ENCODE measurements around the gene MVK.

DNA sequence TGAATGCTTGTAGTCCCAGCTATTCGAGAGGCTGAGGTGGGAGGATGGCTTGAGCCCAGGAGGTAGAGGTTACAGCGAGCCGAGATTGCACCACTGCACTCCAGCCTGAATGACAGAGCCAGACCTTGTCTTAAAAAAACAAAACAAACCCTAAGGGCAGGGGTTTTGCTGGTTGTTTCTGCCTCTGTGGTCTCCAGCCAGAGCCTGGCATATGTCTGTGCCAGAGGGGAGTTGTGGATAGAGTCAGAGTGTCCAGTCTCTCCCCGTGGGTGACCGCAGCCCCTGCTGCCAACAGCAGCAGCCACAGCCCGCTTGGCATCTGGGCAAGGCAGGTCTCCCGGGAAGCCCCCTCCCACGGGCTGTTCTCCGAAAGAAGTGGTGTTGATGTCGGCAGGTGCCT lies 37.6 kb downstream of the MVK start:
- TF ChIP-seq POLR2A (IDR thresholded peaks at IDR 0.05) = no peak
- no peak for TF ChIP-seq CTCF (IDR thresholded peaks at IDR 0.05)

All from right lobe of liver (tissue), 4 donors.